ENCODE results near the gene CXCR6. TPM values are rescaled to one million over a fixed set of nuclear protein-coding genes. Genes with fewer than 3 reads are reported as not detected.

CXCR6 gene
- polyA plus RNA-seq, 1 of the 3 experiments (the other 2 are of a cell fraction), result not detected

DNA sequence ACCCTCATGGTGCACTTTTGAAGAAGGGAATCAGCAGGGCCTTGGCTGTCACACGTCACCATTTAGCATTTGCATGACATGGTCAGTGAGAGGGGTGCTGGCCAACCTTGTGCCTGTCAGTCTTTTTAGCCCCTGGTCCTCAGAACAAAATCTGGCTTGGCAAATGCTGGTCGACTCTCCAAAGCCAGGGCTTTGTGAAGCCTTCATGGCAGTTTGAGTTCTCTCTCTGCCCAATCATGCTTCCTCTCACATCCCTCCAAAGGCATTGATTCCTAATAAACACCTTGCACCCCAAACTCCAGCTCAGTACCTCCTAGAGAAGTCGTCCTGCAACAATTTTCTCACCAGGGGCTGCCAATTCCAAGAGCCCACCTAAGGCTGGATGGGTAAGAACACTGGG, 37.5 kb upstream of the CXCR6 start:
- Histone ChIP-seq H3K36me3 (replicated peaks in 1 of 2; ENCODE audit: control insufficient read depth in 1 of 2, insufficient read depth in 2 of 2, low read length in 1 of 2) (no peaks in the 10 kb centered on the region), H3K9me2 (no peaks in the 10 kb centered on the region), H3K27ac (ENCODE audit: low read depth in 2 of 2, low read length in 1 of 2) (no peak overlapping the region), H3K4me1 (ENCODE audit: control insufficient read depth in 1 of 2, insufficient read depth in 2 of 2, low read depth in 1 of 2, low read length in 1 of 2) (peaks cover 0 to under 1% of the 10 kb centered on the region in 2 experiments; a peak in 1 of 4 replicates), H3K4me3 (ENCODE audit: low read depth in 2 of 2, low read length in 1 of 2) (no peak overlapping the region), H3F3A (replicated peaks; ENCODE audit: insufficient read depth) (no peaks in the 10 kb centered on the region), H2AFZ (ENCODE audit: low read depth) (no peak overlapping the region), H3K9ac (no peak overlapping the region), H3K27me3 (ENCODE audit: insufficient read depth) (no peaks in the 10 kb centered on the region; the same call in 1 of the 2 replicates), H3K4me2 (no peak overlapping the region), H4K20me1 (ENCODE audit: insufficient read depth) (no peaks in the 10 kb centered on the region), H3K9me3 (no peaks in the 10 kb centered on the region), H3K79me2 (ENCODE audit: insufficient read depth) (no peaks in the 10 kb centered on the region)
- CTCF ChIA-PET, result interaction anchor here (1.5 kb wide), 1 partner anchor 23 kb away, joined by 3 read pairs; no protein-coding TSS in a partner anchor
- POLR2A ChIA-PET, result no interaction called here
- 58% methylated on average over 2 of the region's 3 CpGs for WGBS (ENCODE audit: low lambda C conversion rate)
- TF ChIP-seq RXRA (IDR thresholded peaks at IDR 0.05; ENCODE audit: borderline replicate concordance, low read depth), result no peak
- TF ChIP-seq SMC3 (IDR thresholded peaks at IDR 0.05; ENCODE audit: low read depth, low read length), result no peak
- TF ChIP-seq NFIC (IDR thresholded peaks at IDR 0.05; ENCODE audit: borderline replicate concordance), result no peak
- TF ChIP-seq TCF12 (IDR thresholded peaks at IDR 0.05), result no peak
- TF ChIP-seq YY1 (IDR thresholded peaks at IDR 0.05; ENCODE audit: low read depth), result no peak
- no peak for TF ChIP-seq POLR2AphosphoS5 (IDR thresholded peaks at IDR 0.05; ENCODE audit: low read depth, low read length)
- no peak for TF ChIP-seq GABPA (IDR thresholded peaks at IDR 0.05; ENCODE audit: low read depth)
- TF ChIP-seq, protein P1, sequence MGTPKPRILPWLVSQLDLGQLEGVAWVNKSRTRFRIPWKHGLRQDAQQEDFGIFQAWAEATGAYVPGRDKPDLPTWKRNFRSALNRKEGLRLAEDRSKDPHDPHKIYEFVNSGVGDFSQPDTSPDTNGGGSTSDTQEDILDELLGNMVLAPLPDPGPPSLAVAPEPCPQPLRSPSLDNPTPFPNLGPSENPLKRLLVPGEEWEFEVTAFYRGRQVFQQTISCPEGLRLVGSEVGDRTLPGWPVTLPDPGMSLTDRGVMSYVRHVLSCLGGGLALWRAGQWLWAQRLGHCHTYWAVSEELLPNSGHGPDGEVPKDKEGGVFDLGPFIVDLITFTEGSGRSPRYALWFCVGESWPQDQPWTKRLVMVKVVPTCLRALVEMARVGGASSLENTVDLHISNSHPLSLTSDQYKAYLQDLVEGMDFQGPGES (IDR thresholded peaks at IDR 0.05; ENCODE audit: low read depth, low read length), result no peak
- no peak for TF ChIP-seq FOXM1 (IDR thresholded peaks at IDR 0.05; ENCODE audit: low read depth)
- no peak for TF ChIP-seq EP300 (IDR thresholded peaks at IDR 0.05; ENCODE audit: borderline replicate concordance in 1 of 2, low read depth in 1 of 2, low read length in 1 of 2)
- TF ChIP-seq, protein P2, sequence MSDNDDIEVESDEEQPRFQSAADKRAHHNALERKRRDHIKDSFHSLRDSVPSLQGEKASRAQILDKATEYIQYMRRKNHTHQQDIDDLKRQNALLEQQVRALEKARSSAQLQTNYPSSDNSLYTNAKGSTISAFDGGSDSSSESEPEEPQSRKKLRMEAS (IDR thresholded peaks at IDR 0.05; ENCODE audit: low read depth), result no peak
- TF ChIP-seq, protein P3, sequence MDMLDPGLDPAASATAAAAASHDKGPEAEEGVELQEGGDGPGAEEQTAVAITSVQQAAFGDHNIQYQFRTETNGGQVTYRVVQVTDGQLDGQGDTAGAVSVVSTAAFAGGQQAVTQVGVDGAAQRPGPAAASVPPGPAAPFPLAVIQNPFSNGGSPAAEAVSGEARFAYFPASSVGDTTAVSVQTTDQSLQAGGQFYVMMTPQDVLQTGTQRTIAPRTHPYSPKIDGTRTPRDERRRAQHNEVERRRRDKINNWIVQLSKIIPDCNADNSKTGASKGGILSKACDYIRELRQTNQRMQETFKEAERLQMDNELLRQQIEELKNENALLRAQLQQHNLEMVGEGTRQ (IDR thresholded peaks at IDR 0.05; ENCODE audit: borderline replicate concordance, low read depth, low read length), result no peak
- no peak for TF ChIP-seq SIN3A (IDR thresholded peaks at IDR 0.05; ENCODE audit: borderline replicate concordance, low read depth, low read length)
- TF ChIP-seq FOSL2 (IDR thresholded peaks at IDR 0.05; ENCODE audit: borderline replicate concordance, low read depth), result no peak
- no peak for TF ChIP-seq RCOR1 (IDR thresholded peaks at IDR 0.05; ENCODE audit: low read length)
- TF ChIP-seq FOXJ3 (CRISPR knock-in tag; IDR thresholded peaks at IDR 0.05), result no peak
- TF ChIP-seq MEF2A (IDR thresholded peaks at IDR 0.05; ENCODE audit: borderline replicate concordance, low read depth), result no peak
- TF ChIP-seq NRF1 (IDR thresholded peaks at IDR 0.05; ENCODE audit: low read depth, low read length), result no peak
- TF ChIP-seq TEAD4 (IDR thresholded peaks at IDR 0.05; ENCODE audit: borderline replicate concordance, insufficient read depth), result no peak
- TF ChIP-seq RFX5 (IDR thresholded peaks at IDR 0.05; ENCODE audit: low read length), result no peak
- DNase-seq, result no peak

Measured in SK-N-SH (cell line).